NB4 (cell line): ENCODE measurements around the gene FAM47E.

Experiments used
- DNase-seq: peaks from one replicate; pipeline ENCODE4 v3.0.0; 2010; ENCODE audit warnings: low read depth
- H3K4me3 ChIP-seq: one replicate; pipeline ENCODE4 v1.5.1; 2011; ENCODE audit warnings: mild to moderate bottlenecking, low read depth, low read length, moderate library complexity
- CTCF ChIP-seq: IDR thresholded peaks from one replicate; pipeline ENCODE4 v1.5.1; 2012; ENCODE audit warnings: low read depth, low read length
- MAX ChIP-seq: IDR thresholded peaks from 2 replicates; pipeline ENCODE4 v1.6.1; 2011; ENCODE audit warnings: low read depth, low read length
- MYC ChIP-seq: IDR thresholded peaks from 2 replicates; pipeline ENCODE4 v1.6.1; 2011; ENCODE audit warnings: low read depth, low read length
- POLR2A ChIP-seq: IDR thresholded peaks from 2 replicates; pipeline ENCODE4 v1.6.1; 2011; ENCODE audit warnings: mild to moderate bottlenecking; ENCODE audit not compliant: insufficient read length; ENCODE audit errors: extremely low read depth

The FAM47E gene

GRCh38 chr4:76251441-76252270 lies at the start of gene FAM47E:
FAM47E (plus strand) TSS chr4:76251721; CDS start chr4:76251747, 26 bp downstream.
- H3K4me3 ChIP-seq: no peak within 1 kb of the TSS
- DNase-seq: peak; percentile 40
- TF ChIP-seq POLR2A (no peak), CTCF (peak; percentile 41), MAX (no peak), MYC (no peak)

GRCh38 chr4:76203541-76203940 lies 48.0 kb upstream of the FAM47E start:
- no peak overlapping the region for H3K4me3 ChIP-seq
- no peak for TF ChIP-seq MAX
- TF ChIP-seq CTCF: no peak
- no peak for TF ChIP-seq POLR2A
- TF ChIP-seq MYC: no peak
- DNase-seq: no peak

- no peak overlapping the region for H3K4me3 ChIP-seq
- no peak for DNase-seq
- no peak for TF ChIP-seq MAX
- TF ChIP-seq POLR2A: no peak
- TF ChIP-seq CTCF: no peak
- no peak for TF ChIP-seq MYC
These were observed 46.6 kb upstream of the FAM47E start for GRCh38 chr4:76204936-76205335.

- DNase-seq: no peak
- TF ChIP-seq MAX (no peak), POLR2A (no peak), CTCF (no peak), MYC (no peak)
- H3K4me3 ChIP-seq: no peak overlapping the region
These were observed 46.0 kb upstream of the FAM47E start for GRCh38 chr4:76205476-76205875.

- no peak for TF ChIP-seq MAX
- no peak for TF ChIP-seq MYC
- no peak for TF ChIP-seq CTCF
- no peak for TF ChIP-seq POLR2A
- no peak for DNase-seq
- H3K4me3 ChIP-seq: no peak overlapping the region
These were observed 45.1 kb upstream of the FAM47E start for GRCh38 chr4:76206222-76206942.
